ENCODE measurements around the gene AMFR.

GRCh38 chr16:56420613-56421012 lies 4.7 kb downstream of the AMFR start:
- no peak for TF ChIP-seq ZBED4 (CRISPR knock-in tag; IDR thresholded peaks at IDR 0.05; ENCODE audit: borderline replicate concordance)
- TF ChIP-seq ZNF792 (CRISPR knock-in tag; IDR thresholded peaks at IDR 0.05) = no peak
- TF ChIP-seq, protein P1, sequence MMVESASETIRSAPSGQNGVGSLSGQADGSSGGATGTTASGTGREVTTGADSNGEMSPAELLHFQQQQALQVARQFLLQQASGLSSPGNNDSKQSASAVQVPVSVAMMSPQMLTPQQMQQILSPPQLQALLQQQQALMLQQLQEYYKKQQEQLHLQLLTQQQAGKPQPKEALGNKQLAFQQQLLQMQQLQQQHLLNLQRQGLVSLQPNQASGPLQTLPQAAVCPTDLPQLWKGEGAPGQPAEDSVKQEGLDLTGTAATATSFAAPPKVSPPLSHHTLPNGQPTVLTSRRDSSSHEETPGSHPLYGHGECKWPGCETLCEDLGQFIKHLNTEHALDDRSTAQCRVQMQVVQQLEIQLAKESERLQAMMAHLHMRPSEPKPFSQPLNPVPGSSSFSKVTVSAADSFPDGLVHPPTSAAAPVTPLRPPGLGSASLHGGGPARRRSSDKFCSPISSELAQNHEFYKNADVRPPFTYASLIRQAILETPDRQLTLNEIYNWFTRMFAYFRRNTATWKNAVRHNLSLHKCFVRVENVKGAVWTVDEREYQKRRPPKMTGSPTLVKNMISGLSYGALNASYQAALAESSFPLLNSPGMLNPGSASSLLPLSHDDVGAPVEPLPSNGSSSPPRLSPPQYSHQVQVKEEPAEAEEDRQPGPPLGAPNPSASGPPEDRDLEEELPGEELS (CRISPR knock-in tag; IDR thresholded peaks at IDR 0.05) = no peak
- TF ChIP-seq SSRP1 (CRISPR knock-in tag; IDR thresholded peaks at IDR 0.05) = no peak
- no peak for TF ChIP-seq FOSL2 (CRISPR knock-in tag; IDR thresholded peaks at IDR 0.05)
- no peak for TF ChIP-seq CTCF (CRISPR knock-in tag; IDR thresholded peaks at IDR 0.05)
